ENCODE results near the gene IFNL3.
"Not testable (repeated sequence)": the region's sequence is repeated elsewhere in the genome, so short reads cannot be mapped to it uniquely, and the experiment has no call there.

IFNL3 gene

GRCh38 chr19:39244410-39245100 lies at the start of gene IFNL3:
Gene IFNL3, minus strand, starts transcription at chr19:39245006. Its CDS starts 39 bp downstream, at chr19:39244967.
- not testable (repeated sequence) for H3K36me3 ChIP-seq (ENCODE audit: control insufficient read depth, low read length); H4K20me1 ChIP-seq (ENCODE audit: control insufficient read depth, insufficient read depth, low read depth, low read length); H3K4me1 ChIP-seq (ENCODE audit: control insufficient read depth, low read length); H3K9me2 ChIP-seq (replicated peaks; ENCODE audit: control insufficient read depth, low read length); H3K79me2 ChIP-seq (ENCODE audit: control insufficient read depth, low read length); H3K4me2 ChIP-seq (ENCODE audit: low read length); H3K27ac ChIP-seq (ENCODE audit: low read depth, low read length); H3F3A ChIP-seq (ENCODE audit: control insufficient read depth, insufficient read depth); H3K27me3 ChIP-seq (ENCODE audit: control insufficient read depth, low read length); H3K9me3 ChIP-seq (ENCODE audit: control insufficient read depth, insufficient read depth, low read length); H3K4me3 ChIP-seq (ENCODE audit: low read length)

GRCh38 chr19:39293394-39293793 lies 48.6 kb upstream of the IFNL3 start:
- H3F3A ChIP-seq (ENCODE audit: control insufficient read depth, insufficient read depth) = no peaks in the 10 kb centered on the region
- no peaks in the 10 kb centered on the region for H4K20me1 ChIP-seq (ENCODE audit: control insufficient read depth, insufficient read depth, low read depth, low read length)
- no peaks in the 10 kb centered on the region for H3K4me1 ChIP-seq (ENCODE audit: control insufficient read depth, low read length)
- no peak overlapping the region for H3K4me3 ChIP-seq (ENCODE audit: low read length)
- peaks cover 8% of the 10 kb centered on the region for H3K27me3 ChIP-seq (ENCODE audit: control insufficient read depth, low read length)
- H3K27ac ChIP-seq (ENCODE audit: low read depth, low read length) = no peak overlapping the region
- H3K79me2 ChIP-seq (ENCODE audit: control insufficient read depth, low read length) = no peaks in the 10 kb centered on the region
- H3K36me3 ChIP-seq (ENCODE audit: control insufficient read depth, low read length) = no peaks in the 10 kb centered on the region
- H3K9me3 ChIP-seq (ENCODE audit: control insufficient read depth, insufficient read depth, low read length) = no peaks in the 10 kb centered on the region
- no peaks in the 10 kb centered on the region for H3K9me2 ChIP-seq (replicated peaks; ENCODE audit: control insufficient read depth, low read length)
- TF ChIP-seq CTCF (IDR thresholded peaks at IDR 0.05; ENCODE audit: low read depth, low read length, poor library complexity, severe bottlenecking) (no peak), EZH2phosphoT487 (IDR thresholded peaks at IDR 0.05; ENCODE audit: borderline replicate concordance, low read length) (no peak)
- H3K4me2 ChIP-seq (ENCODE audit: low read length) = no peak overlapping the region

- Histone ChIP-seq H3K27ac (ENCODE audit: low read depth, low read length) (no peak overlapping the region), H3K9me3 (ENCODE audit: control insufficient read depth, insufficient read depth, low read length) (no peaks in the 10 kb centered on the region), H3K4me3 (ENCODE audit: low read length) (no peak overlapping the region), H3K9me2 (replicated peaks; ENCODE audit: control insufficient read depth, low read length) (no peaks in the 10 kb centered on the region), H3K4me2 (ENCODE audit: low read length) (no peak overlapping the region), H4K20me1 (ENCODE audit: control insufficient read depth, insufficient read depth, low read depth, low read length) (no peaks in the 10 kb centered on the region), H3K4me1 (ENCODE audit: control insufficient read depth, low read length) (no peaks in the 10 kb centered on the region), H3K36me3 (ENCODE audit: control insufficient read depth, low read length) (no peaks in the 10 kb centered on the region), H3F3A (ENCODE audit: control insufficient read depth, insufficient read depth) (no peaks in the 10 kb centered on the region), H3K79me2 (ENCODE audit: control insufficient read depth, low read length) (no peaks in the 10 kb centered on the region), H3K27me3 (ENCODE audit: control insufficient read depth, low read length) (0 out of 2 replicates have a peak, but pooled peaks cover 5% of the 10 kb centered on the region)
- TF ChIP-seq EZH2phosphoT487 (IDR thresholded peaks at IDR 0.05; ENCODE audit: borderline replicate concordance, low read length) (no peak), CTCF (IDR thresholded peaks at IDR 0.05; ENCODE audit: low read depth, low read length, poor library complexity, severe bottlenecking) (no peak)
Observed at GRCh38 chr19:39284032-39284431, 39.2 kb upstream of the IFNL3 start.

- H3K36me3 ChIP-seq (ENCODE audit: control insufficient read depth, low read length) = no peaks in the 10 kb centered on the region
- H3K4me2 ChIP-seq (ENCODE audit: low read length) = no peak overlapping the region
- no peaks in the 10 kb centered on the region for H4K20me1 ChIP-seq (ENCODE audit: control insufficient read depth, insufficient read depth, low read depth, low read length)
- H3K4me1 ChIP-seq (ENCODE audit: control insufficient read depth, low read length) = no peaks in the 10 kb centered on the region
- H3K4me3 ChIP-seq (ENCODE audit: low read length) = no peak overlapping the region
- no peaks in the 10 kb centered on the region for H3K79me2 ChIP-seq (ENCODE audit: control insufficient read depth, low read length)
- H3F3A ChIP-seq (ENCODE audit: control insufficient read depth, insufficient read depth) = no peaks in the 10 kb centered on the region
- TF ChIP-seq CTCF (IDR thresholded peaks at IDR 0.05; ENCODE audit: low read depth, low read length, poor library complexity, severe bottlenecking) = no peak
- no peak for TF ChIP-seq EZH2phosphoT487 (IDR thresholded peaks at IDR 0.05; ENCODE audit: borderline replicate concordance, low read length)
- H3K9me3 ChIP-seq (ENCODE audit: control insufficient read depth, insufficient read depth, low read length) = no peaks in the 10 kb centered on the region
- H3K27ac ChIP-seq (ENCODE audit: low read depth, low read length) = no peak overlapping the region
- peaks cover 8% of the 10 kb centered on the region; the same call in 1 of the 2 replicates for H3K27me3 ChIP-seq (ENCODE audit: control insufficient read depth, low read length)
- no peaks in the 10 kb centered on the region for H3K9me2 ChIP-seq (replicated peaks; ENCODE audit: control insufficient read depth, low read length)
Observed at GRCh38 chr19:39282021-39282420, 37.2 kb upstream of the IFNL3 start.

All from DOHH2 (cell line).